Panc1 (cell line): Measurements from ENCODE around the gene CUEDC2. TPM values are rescaled to one million over a fixed set of nuclear protein-coding genes. Genes with fewer than 3 reads are reported as not detected.

Experiments
- ATAC-seq: fragments of 200-7000 bp; cut with Tn5 transposase; 2 replicates; pipeline ENCODE4 v1.9.1; 2020; ENCODE audit warnings: mild to moderate bottlenecking, moderate library complexity
- BruUV-seq: library from RNA; stranded (reverse); fragments of 400-500 nt; replicated peaks from 2 replicates; lab custom pipeline; 2021; lab: Mats Ljungman, UMichigan
- CTCF ChIA-PET: fragments of 300-600 bp; sonication (Branson Sonifier 250); formaldehyde crosslinking; loops from one replicate; lab custom pipeline; 2022; ENCODE audit warnings: antibody characterized with exemption; lab: Charles Lee
- POLR2A ChIA-PET: fragments of 300-600 bp; sonication (Branson Sonifier 250); formaldehyde crosslinking; loops from one replicate; lab custom pipeline; 2022; ENCODE audit warnings: antibody characterized with exemption; lab: Charles Lee
- DNase-seq: peaks from one replicate; pipeline ENCODE4 v3.0.0-alpha.2; 2010; ENCODE audit warnings: low read depth, low spot score
- H3K27ac ChIP-seq: 2 replicates; pipeline ENCODE4 v1.5.1; 2011; ENCODE audit warnings: mild to moderate bottlenecking, low read length, inconsistent platforms
- H3K27me3 ChIP-seq: fragments of 200-500 bp; sonication (Bioruptor generic); 2 replicates; pipeline ENCODE4 v1.6.0; 2014; ENCODE audit warnings: low read length, inconsistent platforms; ENCODE audit not compliant: control insufficient read depth, insufficient read depth
- H3K36me3 ChIP-seq: fragments of 200-500 bp; sonication (Bioruptor generic); 2 replicates; pipeline ENCODE4 v1.5.1; 2014; ENCODE audit warnings: inconsistent platforms, mild to moderate bottlenecking, low read length, moderate library complexity; ENCODE audit not compliant: control insufficient read depth, insufficient read depth
- H3K4me1 ChIP-seq: 2 replicates; pipeline ENCODE4 v1.5.1; 2011; ENCODE audit warnings: inconsistent platforms, mild to moderate bottlenecking, low read length, moderate library complexity; ENCODE audit not compliant: control insufficient read depth, insufficient read depth
- H3K4me3 ChIP-seq, 2 experiments: 2 replicates each; pipeline ENCODE4 v1.5.1; 2011 to 2012; ENCODE audit warnings: low read depth in 2 of 2, low read length in 2 of 2, mild to moderate bottlenecking in 2 of 2, inconsistent platforms in 1 of 2, moderate library complexity in 1 of 2
- H3K9me3 ChIP-seq: fragments of 200-500 bp; sonication (Bioruptor generic); 2 replicates; pipeline ENCODE4 v1.5.1; 2014; ENCODE audit warnings: low read depth, mild to moderate bottlenecking, inconsistent platforms, low read length, moderate library complexity; ENCODE audit not compliant: control insufficient read depth, insufficient read depth
- POLR2AphosphoS5 ChIP-seq: IDR thresholded peaks from 2 replicates; pipeline ENCODE4 v1.6.1; 2012; ENCODE audit warnings: mild to moderate bottlenecking, low read depth, low read length, moderate library complexity
- SIN3A ChIP-seq: IDR thresholded peaks from 2 replicates; pipeline ENCODE4 v1.6.1; 2012; ENCODE audit warnings: low read depth, mild to moderate bottlenecking, low read length, moderate library complexity, borderline replicate concordance; ENCODE audit not compliant: insufficient read depth
- TCF7L2 ChIP-seq: IDR thresholded peaks from 2 replicates; pipeline ENCODE4 v1.6.1; 2011; ENCODE audit warnings: mild to moderate bottlenecking, low read depth, low read length, inconsistent platforms
- in situ Hi-C: cut with HindIII; loops from 2 replicates; pipeline ENCODE4 v1.10.0; 2016; ENCODE audit warnings: low sequenced_read_pairs, low pct_unique_long_range_greater_than_20kb
- intact Hi-C: fragments of 100-400 bp; cut with micrococcal nuclease; formaldehyde crosslinking; loops from one replicate; pipeline ENCODE4 v1.10.0; 2022; ENCODE audit not compliant: unreplicated experiment
- total RNA-seq: library from RNA; stranded (reverse); gene quantifications from one replicate; pipeline ENCODE4 v1.2.1, GENCODE V29; 2021; ENCODE audit not compliant: unreplicated experiment
- TF ChIP-seq, protein P1 (sequence below), 2 experiments: IDR thresholded peaks; 2 replicates each; pipeline ENCODE4 v1.6.1; 2011 to 2012; ENCODE audit warnings: low read depth in 2 of 2, control low read depth in 1 of 2, low read length in 1 of 2, mild to moderate bottlenecking in 1 of 2, moderate library complexity in 1 of 2; ENCODE audit not compliant: insufficient read depth in 1 of 2
- TF ChIP-seq, protein P2 (sequence below): fragments of 450-650 bp; IDR thresholded peaks from 2 replicates; pipeline ENCODE4 v1.5.1; 2017; ENCODE audit warnings: mild to moderate bottlenecking

CUEDC2 gene
- total RNA-seq, 1 experiment from 2014 or later, result 79.3 TPM

DNA sequence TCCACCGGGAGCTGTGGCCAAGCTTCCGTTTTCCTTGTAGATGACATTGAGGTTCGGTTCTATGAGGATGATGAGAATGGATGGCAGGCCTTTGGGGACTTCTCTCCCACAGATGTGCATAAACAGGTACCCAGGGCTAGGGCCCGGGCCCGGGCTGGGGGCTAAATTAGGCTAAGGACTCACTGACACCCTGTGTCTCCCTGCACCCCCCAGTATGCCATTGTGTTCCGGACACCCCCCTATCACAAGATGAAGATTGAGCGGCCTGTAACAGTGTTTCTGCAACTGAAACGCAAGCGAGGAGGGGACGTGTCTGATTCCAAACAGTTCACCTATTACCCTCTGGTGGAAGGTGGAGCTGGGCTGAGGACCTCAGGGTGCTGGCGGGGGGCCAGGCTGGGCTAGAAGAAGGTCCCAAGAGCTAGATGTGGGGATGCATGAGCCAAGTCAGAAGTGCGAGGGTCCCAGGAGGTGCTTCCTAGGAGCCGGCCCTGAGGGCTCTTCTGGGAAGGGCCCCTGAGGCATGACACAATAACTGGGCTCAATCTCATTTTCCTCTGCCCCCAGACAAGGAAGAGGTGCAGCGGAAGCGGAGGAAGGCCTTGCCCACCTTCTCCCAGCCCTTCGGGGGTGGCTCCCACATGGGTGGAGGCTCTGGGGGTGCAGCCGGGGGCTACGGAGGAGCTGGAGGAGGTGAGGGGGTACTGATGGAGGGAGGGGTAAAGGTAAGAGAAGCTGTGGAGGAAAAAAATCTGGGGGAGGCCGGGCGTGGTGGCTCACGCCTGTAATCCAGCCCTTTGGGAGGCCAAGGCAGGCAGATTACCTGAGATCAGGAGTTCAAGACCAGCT is 34.0 kb downstream of the CUEDC2 start:
- DNase-seq (no peak), ATAC-seq (no peak)
- in situ Hi-C loops, result no loop called here
- peaks cover 4% of the 10 kb centered on the region; the same call in 1 of the 2 replicates for H3K36me3 ChIP-seq
- H3K9me3 ChIP-seq, result no peaks in the 10 kb centered on the region
- CTCF ChIA-PET, result interaction anchor here (0.7 to 2.7 kb wide), 5 partner anchors 17 to 168 kb away, joined by 4 to 19 read pairs (median 6); no protein-coding TSS in a partner anchor
- POLR2A ChIA-PET, result interaction anchor here (0.6 kb wide), 1 partner anchor 17 kb away, joined by 3 read pairs; no protein-coding TSS in a partner anchor
- H3K4me1 ChIP-seq, result peaks cover 47% of the 10 kb centered on the region
- no peak for TF ChIP-seq SIN3A
- TF ChIP-seq, protein P1, sequence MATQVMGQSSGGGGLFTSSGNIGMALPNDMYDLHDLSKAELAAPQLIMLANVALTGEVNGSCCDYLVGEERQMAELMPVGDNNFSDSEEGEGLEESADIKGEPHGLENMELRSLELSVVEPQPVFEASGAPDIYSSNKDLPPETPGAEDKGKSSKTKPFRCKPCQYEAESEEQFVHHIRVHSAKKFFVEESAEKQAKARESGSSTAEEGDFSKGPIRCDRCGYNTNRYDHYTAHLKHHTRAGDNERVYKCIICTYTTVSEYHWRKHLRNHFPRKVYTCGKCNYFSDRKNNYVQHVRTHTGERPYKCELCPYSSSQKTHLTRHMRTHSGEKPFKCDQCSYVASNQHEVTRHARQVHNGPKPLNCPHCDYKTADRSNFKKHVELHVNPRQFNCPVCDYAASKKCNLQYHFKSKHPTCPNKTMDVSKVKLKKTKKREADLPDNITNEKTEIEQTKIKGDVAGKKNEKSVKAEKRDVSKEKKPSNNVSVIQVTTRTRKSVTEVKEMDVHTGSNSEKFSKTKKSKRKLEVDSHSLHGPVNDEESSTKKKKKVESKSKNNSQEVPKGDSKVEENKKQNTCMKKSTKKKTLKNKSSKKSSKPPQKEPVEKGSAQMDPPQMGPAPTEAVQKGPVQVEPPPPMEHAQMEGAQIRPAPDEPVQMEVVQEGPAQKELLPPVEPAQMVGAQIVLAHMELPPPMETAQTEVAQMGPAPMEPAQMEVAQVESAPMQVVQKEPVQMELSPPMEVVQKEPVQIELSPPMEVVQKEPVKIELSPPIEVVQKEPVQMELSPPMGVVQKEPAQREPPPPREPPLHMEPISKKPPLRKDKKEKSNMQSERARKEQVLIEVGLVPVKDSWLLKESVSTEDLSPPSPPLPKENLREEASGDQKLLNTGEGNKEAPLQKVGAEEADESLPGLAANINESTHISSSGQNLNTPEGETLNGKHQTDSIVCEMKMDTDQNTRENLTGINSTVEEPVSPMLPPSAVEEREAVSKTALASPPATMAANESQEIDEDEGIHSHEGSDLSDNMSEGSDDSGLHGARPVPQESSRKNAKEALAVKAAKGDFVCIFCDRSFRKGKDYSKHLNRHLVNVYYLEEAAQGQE (IDR thresholded peaks at IDR 0.05; ENCODE audit: insufficient read depth in 1 of 2, low read depth in 2 of 2, low read length in 1 of 2), result no peak
- no peak for TF ChIP-seq POLR2AphosphoS5
- TF ChIP-seq TCF7L2, result no peak
- TF ChIP-seq, protein P2, sequence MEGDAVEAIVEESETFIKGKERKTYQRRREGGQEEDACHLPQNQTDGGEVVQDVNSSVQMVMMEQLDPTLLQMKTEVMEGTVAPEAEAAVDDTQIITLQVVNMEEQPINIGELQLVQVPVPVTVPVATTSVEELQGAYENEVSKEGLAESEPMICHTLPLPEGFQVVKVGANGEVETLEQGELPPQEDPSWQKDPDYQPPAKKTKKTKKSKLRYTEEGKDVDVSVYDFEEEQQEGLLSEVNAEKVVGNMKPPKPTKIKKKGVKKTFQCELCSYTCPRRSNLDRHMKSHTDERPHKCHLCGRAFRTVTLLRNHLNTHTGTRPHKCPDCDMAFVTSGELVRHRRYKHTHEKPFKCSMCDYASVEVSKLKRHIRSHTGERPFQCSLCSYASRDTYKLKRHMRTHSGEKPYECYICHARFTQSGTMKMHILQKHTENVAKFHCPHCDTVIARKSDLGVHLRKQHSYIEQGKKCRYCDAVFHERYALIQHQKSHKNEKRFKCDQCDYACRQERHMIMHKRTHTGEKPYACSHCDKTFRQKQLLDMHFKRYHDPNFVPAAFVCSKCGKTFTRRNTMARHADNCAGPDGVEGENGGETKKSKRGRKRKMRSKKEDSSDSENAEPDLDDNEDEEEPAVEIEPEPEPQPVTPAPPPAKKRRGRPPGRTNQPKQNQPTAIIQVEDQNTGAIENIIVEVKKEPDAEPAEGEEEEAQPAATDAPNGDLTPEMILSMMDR, result no peak
- intact Hi-C loops, result no loop called here
- no peaks in the 10 kb centered on the region for H3K27me3 ChIP-seq
- H3K4me3 ChIP-seq, result no peak overlapping the region; a peak in 2 of 4 replicates
- H3K27ac ChIP-seq, result peak overlapping the region; percentile 62
- BruUV-seq, result no TSS peak

DNA sequence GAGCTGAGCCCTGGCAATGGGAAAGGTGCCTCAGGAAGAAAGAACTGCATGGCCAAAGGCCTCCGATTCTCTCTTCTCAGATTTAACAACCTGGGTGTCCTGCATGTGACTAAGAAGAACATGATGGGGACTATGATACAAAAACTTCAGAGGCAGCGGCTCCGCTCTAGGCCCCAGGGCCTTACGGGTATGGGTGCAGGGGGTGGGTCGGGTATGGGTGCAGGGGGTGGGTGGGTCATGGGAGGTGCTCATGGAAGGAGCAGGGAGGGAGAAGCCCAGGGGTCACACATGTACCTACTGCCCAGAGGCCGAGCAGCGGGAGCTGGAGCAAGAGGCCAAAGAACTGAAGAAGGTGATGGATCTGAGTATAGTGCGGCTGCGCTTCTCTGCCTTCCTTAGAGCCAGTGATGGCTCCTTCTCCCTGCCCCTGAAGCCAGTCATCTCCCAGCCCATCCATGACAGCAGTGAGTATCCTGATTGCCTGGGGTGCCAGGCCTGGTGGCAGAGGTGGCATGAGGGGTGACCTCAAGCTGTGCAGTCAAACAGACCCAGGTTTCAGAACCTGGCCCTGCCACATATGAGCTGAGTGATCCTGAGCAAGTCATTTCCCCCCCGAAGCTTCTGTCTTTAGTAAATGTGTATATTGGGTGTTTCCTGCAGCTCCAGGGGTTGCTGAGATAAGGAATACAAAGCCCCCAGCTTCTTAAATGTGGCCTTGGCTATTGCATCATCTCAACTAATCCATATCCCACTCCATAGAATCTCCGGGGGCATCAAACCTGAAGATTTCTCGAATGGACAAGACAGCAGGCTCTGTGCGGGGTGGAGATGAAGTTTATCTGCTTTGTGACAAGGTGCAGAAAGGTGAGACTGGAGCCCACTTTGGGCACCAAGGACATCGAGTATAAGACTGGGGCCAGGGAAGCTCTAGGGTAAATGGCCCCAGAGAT is 34.9 kb downstream of the CUEDC2 start:
- TF ChIP-seq POLR2AphosphoS5 (no peak), TCF7L2 (no peak), SIN3A (no peak)
- TF ChIP-seq, protein P2, result no peak
- TF ChIP-seq, protein P1 (IDR thresholded peaks at IDR 0.05; ENCODE audit: insufficient read depth in 1 of 2, low read depth in 2 of 2, low read length in 1 of 2), result no peak
- in situ Hi-C loops, result no loop called here
- POLR2A ChIA-PET, result interaction anchor here (0.6 kb wide), 2 partner anchors 13 to 18 kb away, joined by 3 read pairs; no protein-coding TSS in a partner anchor
- peak overlapping the region; percentile 80; the same call in 1 of the 2 replicates for H3K27ac ChIP-seq
- CTCF ChIA-PET, result interaction anchor here (1.0 to 2.7 kb wide), 2 partner anchors 7 to 167 kb away, joined by 4 to 19 read pairs; no protein-coding TSS in a partner anchor
- BruUV-seq, result TSS peak; percentile 71
- H3K36me3 ChIP-seq, result peaks cover 4% of the 10 kb centered on the region; the same call in 1 of the 2 replicates
- no peak for DNase-seq
- H3K4me3 ChIP-seq, result no peak overlapping the region
- peaks cover 48% of the 10 kb centered on the region for H3K4me1 ChIP-seq
- no peaks in the 10 kb centered on the region; the same call in 1 of the 2 replicates for H3K27me3 ChIP-seq
- intact Hi-C loops, result no loop called here
- no peak for ATAC-seq
- no peaks in the 10 kb centered on the region for H3K9me3 ChIP-seq
